HG02943 (cell line): ENCODE data around the gene GMCL2.

ENCODE experiments used
- ATAC-seq: cut with Tn5 transposase; IDR thresholded peaks from one replicate; pipeline ENCODE4 v1.9.1; 2021; ENCODE audit warnings: mild to moderate bottlenecking, low read depth, moderate library complexity; ENCODE audit not compliant: unreplicated experiment

GMCL2 gene

GRCh38 chr5:178149199-178149932 is 37.8 kb downstream of the GMCL2 start:
- no peak for ATAC-seq

DNA sequence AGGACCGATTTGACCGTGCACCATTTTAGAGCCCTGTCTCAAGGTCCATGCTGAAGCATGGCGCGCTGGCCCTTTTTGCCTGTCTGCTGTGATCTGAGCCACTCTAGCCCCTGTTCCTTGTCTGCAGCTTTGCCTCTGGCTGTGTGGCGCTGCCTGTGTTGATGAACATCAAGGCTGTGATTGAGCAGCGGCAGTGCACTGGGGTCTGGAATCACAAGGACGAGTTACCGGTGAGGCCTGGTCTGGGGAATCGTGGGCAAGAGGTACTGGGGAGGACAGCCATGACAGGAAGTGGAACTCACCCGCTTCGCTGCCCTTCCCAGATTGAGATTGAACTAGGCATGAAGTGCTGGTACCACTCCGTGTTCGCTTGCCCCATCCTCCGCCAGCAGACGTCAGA is 39.8 kb downstream of the GMCL2 start:
- ATAC-seq, result no peak

GRCh38 chr5:178145965-178146820 is 41.0 kb downstream of the GMCL2 start:
- peak; percentile 64 for ATAC-seq

GRCh38 chr5:178143901-178144300 is 43.3 kb downstream of the GMCL2 start:
- no peak for ATAC-seq

GRCh38 chr5:178143246-178143645 is 43.9 kb downstream of the GMCL2 start:
- no peak for ATAC-seq

DNA sequence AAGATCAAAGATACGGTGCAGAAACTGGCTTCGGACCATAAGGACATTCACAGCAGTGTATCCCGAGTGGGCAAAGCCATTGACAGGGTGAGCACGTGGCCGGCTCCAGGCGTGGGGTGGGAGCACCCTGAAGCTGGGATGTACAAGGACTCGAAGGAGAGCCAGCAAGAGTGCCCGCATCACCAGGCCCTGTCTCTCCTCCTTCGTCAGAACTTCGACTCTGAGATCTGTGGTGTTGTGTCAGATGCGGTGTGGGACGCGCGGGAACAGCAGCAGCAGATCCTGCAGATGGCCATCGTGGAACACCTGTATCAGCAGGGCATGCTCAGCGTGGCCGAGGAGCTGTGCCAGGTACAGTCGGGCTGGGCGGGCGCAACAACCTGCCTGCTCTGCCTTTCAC is 44.5 kb downstream of the GMCL2 start:
- no peak for ATAC-seq

DNA sequence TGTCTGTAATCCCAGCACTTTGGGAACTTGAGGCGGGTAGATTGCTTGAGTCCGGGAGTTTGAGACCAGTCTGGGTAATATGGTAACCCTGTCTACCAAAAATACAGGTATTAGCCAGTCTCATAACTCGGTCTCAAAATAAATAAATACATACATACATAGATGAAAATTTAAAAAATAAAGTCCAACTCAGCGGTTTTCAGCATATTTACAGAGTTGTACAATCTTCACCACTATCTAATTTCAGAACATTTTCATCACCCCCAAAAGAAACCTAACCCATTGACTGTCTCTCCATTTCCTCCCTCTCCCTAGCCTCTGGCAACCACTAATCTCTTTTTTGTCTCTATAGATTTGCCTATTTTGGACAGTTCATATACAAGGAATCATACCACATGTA is 45.6 kb downstream of the GMCL2 start:
- no peak for ATAC-seq

DNA sequence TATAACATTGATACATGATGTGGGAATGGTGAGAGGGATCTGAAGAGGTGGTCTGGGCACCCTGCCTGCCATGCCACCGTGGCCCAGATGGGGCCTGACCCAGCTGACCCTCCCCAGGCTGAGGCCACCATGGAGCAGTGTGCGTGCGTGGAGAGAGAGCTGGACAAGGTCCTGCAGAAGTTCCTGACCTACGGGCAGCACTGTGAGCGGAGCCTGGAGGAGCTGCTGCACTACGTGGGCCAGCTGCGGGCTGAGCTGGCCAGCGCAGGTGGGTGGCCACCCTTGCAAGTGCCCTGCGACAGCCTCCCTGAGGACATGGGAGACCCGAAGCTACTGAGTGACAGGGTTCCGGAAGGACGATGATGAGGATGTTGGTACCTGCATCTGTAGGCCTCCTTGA is 49.2 kb downstream of the GMCL2 start:
- ATAC-seq, result no peak

DNA sequence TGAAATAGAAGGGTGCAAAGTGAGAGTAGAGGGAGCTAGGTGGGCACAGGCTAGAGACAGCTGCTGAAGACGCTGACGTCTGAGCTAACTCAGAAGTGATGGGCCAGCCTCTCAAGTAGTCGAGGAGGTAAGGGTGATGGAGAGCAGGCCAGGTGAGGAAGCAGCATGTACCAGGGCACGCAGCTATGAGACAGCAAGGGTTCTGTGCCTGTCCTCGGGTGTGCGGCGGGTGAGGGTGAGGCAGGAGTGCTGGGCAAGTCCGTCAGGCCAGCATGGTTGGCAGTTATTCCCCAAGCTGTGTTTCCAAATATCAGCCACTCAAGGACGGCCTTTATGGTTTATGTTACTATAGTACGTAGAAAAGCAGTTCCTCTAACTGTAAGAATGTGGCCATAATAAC is 50.2 kb downstream of the GMCL2 start:
- no peak for ATAC-seq
